K562 (cell line): ENCODE measurements around the gene KLHL22. TPM values are rescaled to one million over a fixed set of nuclear protein-coding genes. Genes with fewer than 3 reads are reported as not detected.

Experiments
- CHCHD3 ChIP-seq: fragments of 250-450 bp; sonication (Bioruptor Pico); IDR thresholded peaks from 2 replicates; pipeline ENCODE4 v2.1.2; 2022; ENCODE audit warnings: mild to moderate bottlenecking
- E2F3 ChIP-seq: fragments of 250-450 bp; sonication (Bioruptor Pico); IDR thresholded peaks from 2 replicates; pipeline ENCODE4 v1.4.0; 2020; ENCODE audit warnings: mild to moderate bottlenecking
- ERF ChIP-seq: fragments of 450-650 bp; formaldehyde crosslinking; IDR thresholded peaks from 2 replicates; pipeline ENCODE4 v1.4.0; 2020; ENCODE audit warnings: mild to moderate bottlenecking, mixed read lengths
- GABPA ChIP-seq: fragments of 200-800 bp; sonication (Bioruptor generic); conservative IDR thresholded peaks from 2 replicates; pipeline ENCODE4 v1.6.1; 2016; ENCODE audit warnings: low read depth, missing genetic modification characterization, missing compliant biosample characterization
- GTF2A2 ChIP-seq: IDR thresholded peaks from 2 replicates; pipeline ENCODE4 v1.6.1; 2016; ENCODE audit warnings: mild to moderate bottlenecking, missing genetic modification characterization, missing compliant biosample characterization
- HMG20B ChIP-seq: fragments of 250-450 bp; sonication (Bioruptor Pico); IDR thresholded peaks from 2 replicates; pipeline ENCODE4 v1.5.0; 2021; ENCODE audit warnings: mild to moderate bottlenecking
- IRF2 ChIP-seq: sonication (generic); formaldehyde crosslinking; IDR thresholded peaks from 2 replicates; pipeline ENCODE4 v1.8.1; 2022; ENCODE audit warnings: mild to moderate bottlenecking, missing genetic modification reagents
- MED1 ChIP-seq: sonication (generic); formaldehyde crosslinking; IDR thresholded peaks from 2 replicates; pipeline ENCODE4 v1.8.1; 2023; ENCODE audit warnings: missing genetic modification reagents, borderline replicate concordance
- PHB2 ChIP-seq: fragments of 450-650 bp; IDR thresholded peaks from 2 replicates; pipeline ENCODE4 v1.6.1; 2017; ENCODE audit warnings: low read depth
- RFX7 ChIP-seq: fragments of 250-450 bp; sonication (Bioruptor Pico); IDR thresholded peaks from 2 replicates; pipeline ENCODE4 v1.5.1; 2021; ENCODE audit warnings: mild to moderate bottlenecking
- TRIM28 ChIP-seq: fragments of 450-650 bp; IDR thresholded peaks from 2 replicates; pipeline ENCODE4 v1.6.1; 2017
- ZNF175 ChIP-seq: fragments of 200-800 bp; sonication (Bioruptor generic); IDR thresholded peaks from 2 replicates; pipeline ENCODE4 v1.6.1; 2016; ENCODE audit warnings: low read depth, mild to moderate bottlenecking, missing genetic modification characterization, missing compliant biosample characterization
- ZNF282 ChIP-seq: sonication (generic); formaldehyde crosslinking; IDR thresholded peaks from 2 replicates; pipeline ENCODE4 v1.8.1; 2023; ENCODE audit warnings: missing genetic modification reagents
- ZNF354B ChIP-seq: fragments of 250-450 bp; sonication (Bioruptor Pico); IDR thresholded peaks from 2 replicates; pipeline ENCODE4 v1.4.0; 2020
- ZZZ3 ChIP-seq: fragments of 450-650 bp; IDR thresholded peaks from 2 replicates; pipeline ENCODE4 v1.6.1; 2016; ENCODE audit warnings: antibody characterized with exemption, mild to moderate bottlenecking, moderate library complexity
- polyA plus RNA-seq, 8 experiments: library from polyadenylated mRNA; depleted of rRNA in 4 of 8; stranded (reverse) in 5 of 8; unstranded in 3 of 8; fragments of >200 nt; fragmentation: Nextera tagmentation in 2 of 8; fragmentation: Illumina TruSeq in 1 of 8; extraction: Ambion mirVana in 2 of 8; extraction: Trizol in 1 of 8; gene quantifications; 2 replicates each; pipeline versions ENCODE4 v1.2.1 to v1.2.3, GENCODE V29; 2011 to 2014; ENCODE audit warnings: inconsistent platforms in 1 of 8, missing spikeins in 1 of 8
- total RNA-seq, 7 experiments: library from RNA; depleted of rRNA in 6 of 7; stranded (reverse); fragments of >200 nt in 6 of 7; fragmentation: Illumina TruSeq in 2 of 7; extraction: Trizol in 2 of 7; gene quantifications; 2 replicates each; pipeline versions ENCODE4 v1.2.1 to v1.2.3, GENCODE V29; 2011 to 2021; ENCODE audit warnings: low replicate concordance in 1 of 7
- TF ChIP-seq, protein P1 (sequence below): fragments of 150-350 bp; IDR thresholded peaks from 2 replicates; pipeline ENCODE4 v1.6.1; 2014; ENCODE audit warnings: low read depth, mild to moderate bottlenecking, low read length, borderline replicate concordance
- TF ChIP-seq, protein P2 (sequence below): fragments of 250-450 bp; sonication (Bioruptor Pico); IDR thresholded peaks from 2 replicates; pipeline ENCODE4 v1.8.0; 2022; ENCODE audit warnings: inconsistent platforms
- TF ChIP-seq, protein P3 (sequence below): fragments of 450-650 bp; conservative IDR thresholded peaks from 2 replicates; pipeline ENCODE4 v1.6.1; 2016; ENCODE audit warnings: missing genetic modification characterization, low read depth, mild to moderate bottlenecking, control low read depth, missing compliant biosample characterization
- TF ChIP-seq, protein P4 (sequence below): fragments of 250-450 bp; sonication (Bioruptor Pico); IDR thresholded peaks from 2 replicates; pipeline ENCODE4 v1.8.0; 2022; ENCODE audit warnings: inconsistent platforms, mild to moderate bottlenecking, moderate library complexity, borderline replicate concordance

The KLHL22 gene
- total and polyA plus RNA-seq, 9 of the 15 experiments (the other 6 are each of a cell fraction or from before 2014, with no cell fraction given): 1.3 to 25.6 (median 15.2) TPM

DNA sequence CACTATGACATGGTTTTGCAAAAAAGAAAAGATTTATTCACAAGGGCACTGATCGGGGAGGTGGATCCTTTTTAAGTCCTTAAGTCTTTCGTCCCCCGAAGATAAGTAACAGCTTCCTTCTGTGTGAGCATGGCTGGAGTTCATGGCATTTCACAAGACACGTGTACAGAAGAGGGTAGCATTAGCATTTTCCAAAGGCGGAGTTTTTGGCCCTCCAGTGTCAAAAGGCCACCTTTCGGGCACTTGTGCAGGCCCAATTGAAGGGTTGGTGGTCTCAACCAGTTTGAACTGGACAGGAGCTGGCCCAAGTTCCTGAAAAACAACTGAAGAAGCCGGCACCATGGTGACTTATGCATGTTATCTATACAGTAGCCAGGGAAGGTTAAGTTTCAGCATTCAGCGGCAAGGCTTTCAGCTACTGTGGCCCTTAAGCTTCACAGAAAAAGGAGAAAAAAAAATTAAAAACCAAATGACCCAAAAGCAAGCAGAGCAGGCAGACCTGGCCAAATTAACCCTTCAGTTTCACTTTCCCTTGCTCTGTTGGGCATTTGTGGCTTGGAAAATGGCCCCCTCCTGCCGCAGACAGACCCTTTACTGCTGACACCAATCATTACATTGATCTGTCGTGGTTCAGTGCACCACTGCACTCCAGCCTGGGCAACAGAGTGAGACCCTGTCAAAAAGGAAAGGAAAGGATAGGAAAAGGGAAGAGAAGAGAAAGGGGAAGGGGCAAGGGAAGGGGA, 83.0 kb downstream of the KLHL22 start (continued):
- TF ChIP-seq, protein P1, sequence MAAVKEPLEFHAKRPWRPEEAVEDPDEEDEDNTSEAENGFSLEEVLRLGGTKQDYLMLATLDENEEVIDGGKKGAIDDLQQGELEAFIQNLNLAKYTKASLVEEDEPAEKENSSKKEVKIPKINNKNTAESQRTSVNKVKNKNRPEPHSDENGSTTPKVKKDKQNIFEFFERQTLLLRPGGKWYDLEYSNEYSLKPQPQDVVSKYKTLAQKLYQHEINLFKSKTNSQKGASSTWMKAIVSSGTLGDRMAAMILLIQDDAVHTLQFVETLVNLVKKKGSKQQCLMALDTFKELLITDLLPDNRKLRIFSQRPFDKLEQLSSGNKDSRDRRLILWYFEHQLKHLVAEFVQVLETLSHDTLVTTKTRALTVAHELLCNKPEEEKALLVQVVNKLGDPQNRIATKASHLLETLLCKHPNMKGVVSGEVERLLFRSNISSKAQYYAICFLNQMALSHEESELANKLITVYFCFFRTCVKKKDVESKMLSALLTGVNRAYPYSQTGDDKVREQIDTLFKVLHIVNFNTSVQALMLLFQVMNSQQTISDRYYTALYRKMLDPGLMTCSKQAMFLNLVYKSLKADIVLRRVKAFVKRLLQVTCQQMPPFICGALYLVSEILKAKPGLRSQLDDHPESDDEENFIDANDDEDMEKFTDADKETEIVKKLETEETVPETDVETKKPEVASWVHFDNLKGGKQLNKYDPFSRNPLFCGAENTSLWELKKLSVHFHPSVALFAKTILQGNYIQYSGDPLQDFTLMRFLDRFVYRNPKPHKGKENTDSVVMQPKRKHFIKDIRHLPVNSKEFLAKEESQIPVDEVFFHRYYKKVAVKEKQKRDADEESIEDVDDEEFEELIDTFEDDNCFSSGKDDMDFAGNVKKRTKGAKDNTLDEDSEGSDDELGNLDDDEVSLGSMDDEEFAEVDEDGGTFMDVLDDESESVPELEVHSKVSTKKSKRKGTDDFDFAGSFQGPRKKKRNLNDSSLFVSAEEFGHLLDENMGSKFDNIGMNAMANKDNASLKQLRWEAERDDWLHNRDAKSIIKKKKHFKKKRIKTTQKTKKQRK: no peak
- TF ChIP-seq TRIM28: no peak
- no peak for TF ChIP-seq RFX7
- no peak for TF ChIP-seq PHB2
- no peak for TF ChIP-seq ZZZ3
- TF ChIP-seq ERF (CRISPR knock-in tag): peak; percentile 15; the same call in 1 of the 2 replicates
- no peak for TF ChIP-seq ZNF282 (CRISPR knock-in tag)
- TF ChIP-seq GTF2A2: no peak
- TF ChIP-seq, protein P2, sequence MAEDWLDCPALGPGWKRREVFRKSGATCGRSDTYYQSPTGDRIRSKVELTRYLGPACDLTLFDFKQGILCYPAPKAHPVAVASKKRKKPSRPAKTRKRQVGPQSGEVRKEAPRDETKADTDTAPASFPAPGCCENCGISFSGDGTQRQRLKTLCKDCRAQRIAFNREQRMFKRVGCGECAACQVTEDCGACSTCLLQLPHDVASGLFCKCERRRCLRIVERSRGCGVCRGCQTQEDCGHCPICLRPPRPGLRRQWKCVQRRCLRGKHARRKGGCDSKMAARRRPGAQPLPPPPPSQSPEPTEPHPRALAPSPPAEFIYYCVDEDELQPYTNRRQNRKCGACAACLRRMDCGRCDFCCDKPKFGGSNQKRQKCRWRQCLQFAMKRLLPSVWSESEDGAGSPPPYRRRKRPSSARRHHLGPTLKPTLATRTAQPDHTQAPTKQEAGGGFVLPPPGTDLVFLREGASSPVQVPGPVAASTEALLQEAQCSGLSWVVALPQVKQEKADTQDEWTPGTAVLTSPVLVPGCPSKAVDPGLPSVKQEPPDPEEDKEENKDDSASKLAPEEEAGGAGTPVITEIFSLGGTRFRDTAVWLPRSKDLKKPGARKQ (CRISPR knock-in tag): peak; percentile 76; the same call in 1 of the 2 replicates
- TF ChIP-seq, protein P3, sequence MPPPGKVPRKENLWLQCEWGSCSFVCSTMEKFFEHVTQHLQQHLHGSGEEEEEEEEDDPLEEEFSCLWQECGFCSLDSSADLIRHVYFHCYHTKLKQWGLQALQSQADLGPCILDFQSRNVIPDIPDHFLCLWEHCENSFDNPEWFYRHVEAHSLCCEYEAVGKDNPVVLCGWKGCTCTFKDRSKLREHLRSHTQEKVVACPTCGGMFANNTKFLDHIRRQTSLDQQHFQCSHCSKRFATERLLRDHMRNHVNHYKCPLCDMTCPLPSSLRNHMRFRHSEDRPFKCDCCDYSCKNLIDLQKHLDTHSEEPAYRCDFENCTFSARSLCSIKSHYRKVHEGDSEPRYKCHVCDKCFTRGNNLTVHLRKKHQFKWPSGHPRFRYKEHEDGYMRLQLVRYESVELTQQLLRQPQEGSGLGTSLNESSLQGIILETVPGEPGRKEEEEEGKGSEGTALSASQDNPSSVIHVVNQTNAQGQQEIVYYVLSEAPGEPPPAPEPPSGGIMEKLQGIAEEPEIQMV (tag): peak; percentile 63; the same call in 1 of the 2 replicates
- no peak for TF ChIP-seq HMG20B
- TF ChIP-seq ZNF354B (CRISPR knock-in tag): no peak
- TF ChIP-seq ZNF175 (CRISPR knock-in tag): no peak; the same call in 1 of the 2 replicates
- TF ChIP-seq IRF2 (CRISPR knock-in tag): no peak
- TF ChIP-seq, protein P4, sequence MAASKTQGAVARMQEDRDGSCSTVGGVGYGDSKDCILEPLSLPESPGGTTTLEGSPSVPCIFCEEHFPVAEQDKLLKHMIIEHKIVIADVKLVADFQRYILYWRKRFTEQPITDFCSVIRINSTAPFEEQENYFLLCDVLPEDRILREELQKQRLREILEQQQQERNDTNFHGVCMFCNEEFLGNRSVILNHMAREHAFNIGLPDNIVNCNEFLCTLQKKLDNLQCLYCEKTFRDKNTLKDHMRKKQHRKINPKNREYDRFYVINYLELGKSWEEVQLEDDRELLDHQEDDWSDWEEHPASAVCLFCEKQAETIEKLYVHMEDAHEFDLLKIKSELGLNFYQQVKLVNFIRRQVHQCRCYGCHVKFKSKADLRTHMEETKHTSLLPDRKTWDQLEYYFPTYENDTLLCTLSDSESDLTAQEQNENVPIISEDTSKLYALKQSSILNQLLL: no peak
- no peak for TF ChIP-seq GABPA (tag)
- TF ChIP-seq E2F3 (CRISPR knock-in tag): peak; percentile 39; the same call in 1 of the 2 replicates
- no peak for TF ChIP-seq MED1 (CRISPR knock-in tag)
- TF ChIP-seq CHCHD3: peak; percentile 62; the same call in 1 of the 2 replicates
